Thoracic aorta (tissue), 2 donors: ENCODE results near the gene NEK5. TPM values are rescaled to one million over a fixed set of nuclear protein-coding genes. Genes with fewer than 3 reads are reported as not detected.
"Not testable (repeated sequence)": the region's sequence is repeated elsewhere in the genome, so short reads cannot be mapped to it uniquely, and the experiment has no call there.

ENCODE experiments used
- ATAC-seq: fragments of 150-250 bp; one replicate; pipeline ENCODE4 v1.8.0; 2017; ENCODE audit warnings: low read depth; ENCODE audit not compliant: insufficient number of reproducible peaks, low FRiP score
- DNase-seq: peaks from one replicate; pipeline ENCODE4 v3.0.0-alpha.2; 2020; ENCODE audit warnings: low spot score
- H3K27ac ChIP-seq, 2 donors: fragments of 200-600 bp; sonication (generic); 1 replicate in 1 of 2; 2 replicates in 1 of 2; pipeline ENCODE4 v1.5.1; 2016; ENCODE audit warnings: mild to moderate bottlenecking in 2 of 2, moderate library complexity in 2 of 2
- H3K27me3 ChIP-seq: fragments of 200-600 bp; sonication (generic); replicated peaks from 2 replicates; pipeline ENCODE4 v1.6.0; 2016; ENCODE audit warnings: mild to moderate bottlenecking; ENCODE audit not compliant: insufficient read depth
- H3K36me3 ChIP-seq: fragments of 200-600 bp; sonication (generic); one replicate; pipeline ENCODE4 v1.5.1; 2016
- H3K4me1 ChIP-seq, 2 donors: fragments of 200-600 bp; sonication (generic); 1 replicate in 1 of 2; 2 replicates in 1 of 2; pipeline versions ENCODE4 v1.5.1 to v1.6.0; 2016; ENCODE audit warnings: low read depth in 2 of 2, mild to moderate bottlenecking in 1 of 2; ENCODE audit not compliant: control insufficient read depth in 1 of 2
- H3K4me3 ChIP-seq: fragments of 200-600 bp; sonication (generic); 2 replicates; pipeline ENCODE4 v1.5.1; 2016; ENCODE audit warnings: mild to moderate bottlenecking
- H3K9me3 ChIP-seq: fragments of 200-600 bp; sonication (generic); 2 replicates; pipeline ENCODE4 v1.5.1; 2016
- CTCF ChIP-seq: fragments of 200-600 bp; sonication (generic); IDR thresholded peaks from one replicate; pipeline ENCODE4 v1.5.1; 2019; ENCODE audit warnings: antibody characterized with exemption
- total RNA-seq, 2 donors: library from RNA; depleted of rRNA; stranded (reverse); fragments of >200 nt; gene quantifications; one replicate each; pipeline versions ENCODE4 v1.1.0 to v1.2.3, GENCODE V29; 2016

The NEK5 gene
- total RNA-seq, 2 donors from 2014 or later: 0.27 to 0.28 TPM

GRCh38 chr13:52033039-52033438, 95.8 kb downstream of the NEK5 start:
- Histone ChIP-seq H3K4me1 (peaks cover 0 to 4% of the 10 kb centered on the region in 2 donors), H3K4me3 (no peak overlapping the region), H3K36me3 (peaks cover 11% of the 10 kb centered on the region), H3K9me3 (peaks cover 3% of the 10 kb centered on the region), H3K27me3 (no peaks in the 10 kb centered on the region), H3K27ac (no peak overlapping the region)
- DNase-seq (no peak), ATAC-seq (no peak)
- TF ChIP-seq CTCF: no peak

- not testable (repeated sequence) for H3K27ac ChIP-seq, H3K9me3 ChIP-seq, DNase-seq, H3K27me3 ChIP-seq, ATAC-seq, H3K4me3 ChIP-seq, H3K4me1 ChIP-seq
- peaks cover 27% of the 10 kb centered on the region for H3K36me3 ChIP-seq
These were observed 98.5 kb downstream of the NEK5 start for GRCh38 chr13:52030401-52030800.

- Histone ChIP-seq H3K4me3 (no peak overlapping the region), H3K9me3 (peaks cover 8% of the 10 kb centered on the region), H3K27ac (no peak overlapping the region), H3K4me1 (peaks cover 0 to 4% of the 10 kb centered on the region in 2 donors), H3K36me3 (peaks cover 34% of the 10 kb centered on the region), H3K27me3 (no peaks in the 10 kb centered on the region)
- DNase-seq (no peak), ATAC-seq (no peak)
- TF ChIP-seq CTCF: no peak
These were observed 99.3 kb downstream of the NEK5 start for GRCh38 chr13:52029569-52029968.

- H3K27me3 ChIP-seq: no peaks in the 10 kb centered on the region
- H3K27ac ChIP-seq: no peak overlapping the region
- peaks cover 8% of the 10 kb centered on the region for H3K9me3 ChIP-seq
- no peak overlapping the region for H3K4me3 ChIP-seq
- TF ChIP-seq CTCF: no peak
- DNase-seq: no peak
- H3K36me3 ChIP-seq: peaks cover 40% of the 10 kb centered on the region
- peaks cover 0 to 4% of the 10 kb centered on the region in 2 donors for H3K4me1 ChIP-seq
- ATAC-seq: no peak
These were observed 101.0 kb downstream of the NEK5 start for GRCh38 chr13:52027832-52028231.

GRCh38 chr13:52026246-52026626, 102.6 kb downstream of the NEK5 start:
- no peak for ATAC-seq
- H3K4me1 ChIP-seq: peaks cover 0 to 4% of the 10 kb centered on the region in 2 donors
- no peak for TF ChIP-seq CTCF
- H3K4me3 ChIP-seq: no peak overlapping the region
- H3K27me3 ChIP-seq: no peaks in the 10 kb centered on the region
- no peak overlapping the region for H3K27ac ChIP-seq
- no peak for DNase-seq
- peaks cover 8% of the 10 kb centered on the region for H3K9me3 ChIP-seq
- H3K36me3 ChIP-seq: peaks cover 43% of the 10 kb centered on the region
